Hypothalamus (tissue), 51 donors: Measurements from ENCODE around the gene BLOC1S1.

Experiments
- DNase-seq, 51 donors: peaks; one replicate each; lab custom pipeline; 2025; lab: John Stamatoyannopoulos, UW

The BLOC1S1 gene

GRCh38 chr12:55693323-55694187 is 22.3 kb upstream of the BLOC1S1 start:
- no peak for DNase-seq

- no peak for DNase-seq
These were observed 21.7 kb upstream of the BLOC1S1 start for GRCh38 chr12:55694188-55694515.

GRCh38 chr12:55694651-55695050 is 21.2 kb upstream of the BLOC1S1 start:
- DNase-seq = no peak

GRCh38 chr12:55695349-55695748 is 20.5 kb upstream of the BLOC1S1 start:
- DNase-seq = no peak

GRCh38 chr12:55696141-55696540 is 19.7 kb upstream of the BLOC1S1 start:
- no peak for DNase-seq

GRCh38 chr12:55696796-55697462 is 18.9 kb upstream of the BLOC1S1 start:
- no peak for DNase-seq

- no peak for DNase-seq
These were observed 18.2 kb upstream of the BLOC1S1 start for GRCh38 chr12:55697686-55698085.

GRCh38 chr12:55698241-55698955 is 17.4 kb upstream of the BLOC1S1 start:
- DNase-seq = no peak

GRCh38 chr12:55698965-55699364 is 16.9 kb upstream of the BLOC1S1 start:
- no peak for DNase-seq

- no peak for DNase-seq
These were observed 16.3 kb upstream of the BLOC1S1 start for GRCh38 chr12:55699471-55700055.

GRCh38 chr12:55700255-55701018 is 15.4 kb upstream of the BLOC1S1 start:
- DNase-seq = no peak

GRCh38 chr12:55702861-55703260 is 13.0 kb upstream of the BLOC1S1 start:
- DNase-seq = no peak

- DNase-seq = peak in 17 of 51 donors; percentile 8 to 59 (median 27)
These were observed 12.6 kb upstream of the BLOC1S1 start for GRCh38 chr12:55703288-55703687.

GRCh38 chr12:55703901-55704761 is 11.7 kb upstream of the BLOC1S1 start:
- peak in 8 of 51 donors; percentile 9 to 46 (median 20) for DNase-seq

GRCh38 chr12:55704824-55705718 is 10.8 kb upstream of the BLOC1S1 start:
- DNase-seq = peak in 4 of 51 donors; percentile 16 to 37 (median 26)

- DNase-seq = peak in 1 of 51 donors; percentile 3
These were observed 10.0 kb upstream of the BLOC1S1 start for GRCh38 chr12:55705782-55706402.

GRCh38 chr12:55706568-55707218 is 9.2 kb upstream of the BLOC1S1 start:
- no peak for DNase-seq
